ENCODE results near the gene TAF1C. TPM values are rescaled to one million over a fixed set of nuclear protein-coding genes. Genes with fewer than 3 reads are reported as not detected.

The TAF1C gene
- total and polyA plus RNA-seq, 2 donors (not counting 3 experiments of a cell fraction or from before 2014, with no cell fraction given) = 57.2 to 77.6 TPM

- no peak for DNase-seq (ENCODE audit: low read depth, low spot score)
- no peaks in the 10 kb centered on the region for H3K79me2 ChIP-seq (ENCODE audit: control insufficient read depth, insufficient read depth, low read length)
- peaks cover 18% of the 10 kb centered on the region for H3K4me1 ChIP-seq (ENCODE audit: control insufficient read depth, extremely low read depth, insufficient read depth, low read length)
- H3K27me3 ChIP-seq (ENCODE audit: control insufficient read depth in 2 of 2, insufficient read depth in 2 of 2, low read length in 2 of 2) = no peaks in the 10 kb centered on the region
- H3K4me2 ChIP-seq (ENCODE audit: insufficient read depth, low read length) = no peak overlapping the region
- no peaks in the 10 kb centered on the region for H3K9me3 ChIP-seq (replicated peaks; ENCODE audit: control insufficient read depth, insufficient read depth, low read length)
- POLR2A ChIA-PET = interaction anchor here (0.6 to 1.4 kb wide), 3 partner anchors 13 to 60 kb away, joined by 3 to 5 read pairs (median 3); partner anchors contain the start of gene MBTPS1
- CTCF ChIA-PET = interaction anchor here (0.6 to 4.4 kb wide), 9 partner anchors 10 to 308 kb away, joined by 3 to 24 read pairs (median 3); partner anchors contain the start of genes MBTPS1 and TAF1C
- no peak overlapping the region for H3K27ac ChIP-seq (ENCODE audit: insufficient read depth, low read depth, low read length)
- no peak for TF ChIP-seq GATA2 (IDR thresholded peaks at IDR 0.05; ENCODE audit: insufficient read depth, insufficient read length, low read depth, low read length)
- TF ChIP-seq POLR2A (IDR thresholded peaks at IDR 0.05; ENCODE audit: low read depth, low read length) = peak; percentile 60
- no peaks in the 10 kb centered on the region for H4K20me1 ChIP-seq (replicated peaks; ENCODE audit: control insufficient read depth, extremely low read depth, insufficient read depth, low read length)
- FAIRE-seq = no peak
- no peaks in the 10 kb centered on the region for H3K9me1 ChIP-seq (replicated peaks; ENCODE audit: control insufficient read depth, extremely low read depth, insufficient read depth, low read length)
- peaks cover 2 to 23% of the 10 kb centered on the region in 2 experiments for H3K36me3 ChIP-seq (ENCODE audit: control insufficient read depth in 2 of 2, extremely low read depth in 1 of 2, insufficient read depth in 2 of 2, low read length in 2 of 2)
- no peak overlapping the region for H3K9ac ChIP-seq (replicated peaks; ENCODE audit: extremely low read depth, insufficient read depth, low read length)
- intact Hi-C loops (cut with micrococcal nuclease) = loop anchor here (1.0 to 5.0 kb wide), 2 partner anchors 10 to 209 kb away; partner anchors contain the start of gene NECAB2
- dilution Hi-C loops (cut with MboI; ENCODE audit: extremely low pct_ligation_motif_present, low sequenced_read_pairs) = no loop called here
- no peak overlapping the region for H3K4me3 ChIP-seq (replicated peaks in 1 of 3; ENCODE audit: insufficient read depth in 1 of 3, low read depth in 1 of 3, low read length in 3 of 3)
- BruUV-seq (replicated peaks) = no TSS peak
- no peak overlapping the region for H2AFZ ChIP-seq (ENCODE audit: low read depth, low read length)
These were observed 10.4 kb downstream of the TAF1C start for GRCh38 chr16:84176192-84177053.

- ChIA-PET CTCF (interaction anchor here (0.8 to 4.4 kb wide), 11 partner anchors 9 to 309 kb away, joined by 3 to 24 read pairs (median 3); partner anchors contain the start of genes MBTPS1 and TAF1C), POLR2A (interaction anchor here (0.6 to 1.4 kb wide), 2 partner anchors 26 to 59 kb away, joined by 3 to 5 read pairs; partner anchors contain the start of gene MBTPS1)
- no peak overlapping the region for H3K4me3 ChIP-seq (replicated peaks in 1 of 3; ENCODE audit: insufficient read depth in 1 of 3, low read depth in 1 of 3, low read length in 3 of 3)
- no peaks in the 10 kb centered on the region for H3K79me2 ChIP-seq (ENCODE audit: control insufficient read depth, insufficient read depth, low read length)
- no TSS peak for BruUV-seq (replicated peaks)
- no peaks in the 10 kb centered on the region for H3K27me3 ChIP-seq (ENCODE audit: control insufficient read depth in 2 of 2, insufficient read depth in 2 of 2, low read length in 2 of 2)
- dilution Hi-C loops (cut with MboI; ENCODE audit: extremely low pct_ligation_motif_present, low sequenced_read_pairs) = no loop called here
- H2AFZ ChIP-seq (ENCODE audit: low read depth, low read length) = no peak overlapping the region
- DNase-seq (ENCODE audit: low read depth, low spot score) (peak; percentile 52), FAIRE-seq (peak; percentile 85)
- H3K9me1 ChIP-seq (replicated peaks; ENCODE audit: control insufficient read depth, extremely low read depth, insufficient read depth, low read length) = no peaks in the 10 kb centered on the region
- no peak overlapping the region for H3K27ac ChIP-seq (ENCODE audit: insufficient read depth, low read depth, low read length)
- intact Hi-C loops (cut with micrococcal nuclease) = loop anchor here (1.0 to 5.0 kb wide), 5 partner anchors 30 to 208 kb away; partner anchors contain the start of genes DNAAF1, HSDL1 and NECAB2
- peaks cover 2 to 16% of the 10 kb centered on the region in 2 experiments for H3K36me3 ChIP-seq (ENCODE audit: control insufficient read depth in 2 of 2, extremely low read depth in 1 of 2, insufficient read depth in 2 of 2, low read length in 2 of 2)
- H3K4me1 ChIP-seq (ENCODE audit: control insufficient read depth, extremely low read depth, insufficient read depth, low read length) = peaks cover 18% of the 10 kb centered on the region
- H4K20me1 ChIP-seq (replicated peaks; ENCODE audit: control insufficient read depth, extremely low read depth, insufficient read depth, low read length) = no peaks in the 10 kb centered on the region
- no peak overlapping the region for H3K4me2 ChIP-seq (ENCODE audit: insufficient read depth, low read length)
- no peaks in the 10 kb centered on the region for H3K9me3 ChIP-seq (replicated peaks; ENCODE audit: control insufficient read depth, insufficient read depth, low read length)
- H3K9ac ChIP-seq (replicated peaks; ENCODE audit: extremely low read depth, insufficient read depth, low read length) = no peak overlapping the region
- peak; percentile 26 for TF ChIP-seq MAX (IDR thresholded peaks at IDR 0.05; ENCODE audit: insufficient read depth, insufficient read length)
- no peak for TF ChIP-seq POLR2AphosphoS5 (IDR thresholded peaks at IDR 0.05; ENCODE audit: insufficient read depth, low read depth, low read length)
- no peak for TF ChIP-seq FOS (IDR thresholded peaks at IDR 0.05; ENCODE audit: borderline replicate concordance, insufficient read depth, low read length)
- peak; percentile 32 to 61 for TF ChIP-seq CTCF (IDR thresholded peaks at IDR 0.05; ENCODE audit: extremely low read depth in 1 of 2, insufficient read depth in 1 of 2, low read depth in 1 of 2, low read length in 2 of 2)
- no peak for TF ChIP-seq GATA2 (IDR thresholded peaks at IDR 0.05; ENCODE audit: insufficient read depth, insufficient read length, low read depth, low read length)
- TF ChIP-seq JUN (IDR thresholded peaks at IDR 0.05; ENCODE audit: borderline replicate concordance, insufficient read depth, insufficient read length, low read depth) = no peak
- TF ChIP-seq MYC (IDR thresholded peaks at IDR 0.05; ENCODE audit: low read depth, low read length) = no peak
These were observed 11.3 kb downstream of the TAF1C start for GRCh38 chr16:84175350-84176081.

Data from endothelial cell of umbilical vein (primary cell).